Measurements from ENCODE around the gene MAD1L1.

MAD1L1 gene

GRCh38 chr7:2256306-2257045 is 23.7 kb upstream of the MAD1L1 start:
- no peak overlapping the region for H3K9ac ChIP-seq (ENCODE audit: insufficient read length)
- no peaks in the 10 kb centered on the region for H3K9me3 ChIP-seq (ENCODE audit: low read depth, low read length)
- TF ChIP-seq FOXP2 (optimal IDR thresholded peaks at IDR 0.05; ENCODE audit: control extremely low read depth, extremely low read length, insufficient read depth) (no peak), POLR2AphosphoS5 (IDR thresholded peaks at IDR 0.05; ENCODE audit: borderline replicate concordance, low read depth, low read length) (no peak), EZH2 (IDR thresholded peaks at IDR 0.05) (no peak)
- H3K4me3 ChIP-seq, result no peak overlapping the region
- no peak for DNase-seq (ENCODE audit: low read depth, low spot score)
- H3K27ac ChIP-seq, result no peak overlapping the region
- peaks cover 1% of the 10 kb centered on the region; the same call in 1 of the 2 replicates for H3K36me3 ChIP-seq (ENCODE audit: insufficient read depth, low read length)

- Histone ChIP-seq H3K9ac (ENCODE audit: insufficient read length) (no peak overlapping the region), H3K4me3 (no peak overlapping the region), H3K36me3 (ENCODE audit: insufficient read depth, low read length) (peaks cover 3% of the 10 kb centered on the region; the same call in 1 of the 2 replicates)
Measured at GRCh38 chr7:2255145-2256139, 22.7 kb upstream of the MAD1L1 start.

GRCh38 chr7:2254429-2255144 is 21.8 kb upstream of the MAD1L1 start:
- H3K9ac ChIP-seq (ENCODE audit: insufficient read length), result no peak overlapping the region
- no peak overlapping the region for H3K27ac ChIP-seq
- peaks cover 3% of the 10 kb centered on the region; the same call in 1 of the 2 replicates for H3K36me3 ChIP-seq (ENCODE audit: insufficient read depth, low read length)
- no peak for TF ChIP-seq FOXP2 (optimal IDR thresholded peaks at IDR 0.05; ENCODE audit: control extremely low read depth, extremely low read length, insufficient read depth)
- no peak for TF ChIP-seq EZH2 (IDR thresholded peaks at IDR 0.05)
- no peak for TF ChIP-seq POLR2AphosphoS5 (IDR thresholded peaks at IDR 0.05; ENCODE audit: borderline replicate concordance, low read depth, low read length)
- DNase-seq (ENCODE audit: low read depth, low spot score), result no peak
- H3K4me3 ChIP-seq, result no peak overlapping the region
- H3K9me3 ChIP-seq (ENCODE audit: low read depth, low read length), result no peaks in the 10 kb centered on the region

More at GRCh38 chr7:2255145-2256139, 22.7 kb upstream of the MAD1L1 start:
- Histone ChIP-seq H3K9me3 (ENCODE audit: low read depth, low read length) (no peaks in the 10 kb centered on the region), H3K27ac (no peak overlapping the region)
- TF ChIP-seq POLR2AphosphoS5 (IDR thresholded peaks at IDR 0.05; ENCODE audit: borderline replicate concordance, low read depth, low read length) (no peak), FOXP2 (optimal IDR thresholded peaks at IDR 0.05; ENCODE audit: control extremely low read depth, extremely low read length, insufficient read depth) (no peak), EZH2 (IDR thresholded peaks at IDR 0.05) (no peak)
- no peak for DNase-seq (ENCODE audit: low read depth, low spot score)

- Histone ChIP-seq H3K4me3 (no peak overlapping the region), H3K9me3 (ENCODE audit: low read depth, low read length) (no peaks in the 10 kb centered on the region)
- TF ChIP-seq FOXP2 (optimal IDR thresholded peaks at IDR 0.05; ENCODE audit: control extremely low read depth, extremely low read length, insufficient read depth) (no peak), POLR2AphosphoS5 (IDR thresholded peaks at IDR 0.05; ENCODE audit: borderline replicate concordance, low read depth, low read length) (no peak), EZH2 (IDR thresholded peaks at IDR 0.05) (no peak)
Measured at GRCh38 chr7:2253525-2254244, 20.9 kb upstream of the MAD1L1 start.

GRCh38 chr7:2253021-2253420 is 20.3 kb upstream of the MAD1L1 start:
- Histone ChIP-seq H3K27ac (no peak overlapping the region), H3K9me3 (ENCODE audit: low read depth, low read length) (no peaks in the 10 kb centered on the region), H3K9ac (ENCODE audit: insufficient read length) (no peak overlapping the region), H3K4me3 (no peak overlapping the region), H3K36me3 (ENCODE audit: insufficient read depth, low read length) (peaks cover 3% of the 10 kb centered on the region; the same call in 1 of the 2 replicates)
- DNase-seq (ENCODE audit: low read depth, low spot score), result no peak
- no peak for TF ChIP-seq POLR2AphosphoS5 (IDR thresholded peaks at IDR 0.05; ENCODE audit: borderline replicate concordance, low read depth, low read length)
- no peak for TF ChIP-seq FOXP2 (optimal IDR thresholded peaks at IDR 0.05; ENCODE audit: control extremely low read depth, extremely low read length, insufficient read depth)
- no peak for TF ChIP-seq EZH2 (IDR thresholded peaks at IDR 0.05)

More at GRCh38 chr7:2253525-2254244, 20.9 kb upstream of the MAD1L1 start:
- H3K36me3 ChIP-seq (ENCODE audit: insufficient read depth, low read length), result peaks cover 3% of the 10 kb centered on the region; the same call in 1 of the 2 replicates
- H3K9ac ChIP-seq (ENCODE audit: insufficient read length), result no peak overlapping the region
- no peak overlapping the region for H3K27ac ChIP-seq
- no peak for DNase-seq (ENCODE audit: low read depth, low spot score)

GRCh38 chr7:2251841-2252771 is 19.4 kb upstream of the MAD1L1 start:
- no peak for TF ChIP-seq FOXP2 (optimal IDR thresholded peaks at IDR 0.05; ENCODE audit: control extremely low read depth, extremely low read length, insufficient read depth)
- no peak for TF ChIP-seq EZH2 (IDR thresholded peaks at IDR 0.05)
- no peak for TF ChIP-seq POLR2AphosphoS5 (IDR thresholded peaks at IDR 0.05; ENCODE audit: borderline replicate concordance, low read depth, low read length)
- Histone ChIP-seq H3K9me3 (ENCODE audit: low read depth, low read length) (no peaks in the 10 kb centered on the region), H3K36me3 (ENCODE audit: insufficient read depth, low read length) (peaks cover 3% of the 10 kb centered on the region; the same call in 1 of the 2 replicates), H3K27ac (no peak overlapping the region), H3K4me3 (no peak overlapping the region), H3K9ac (ENCODE audit: insufficient read length) (no peak overlapping the region)
- no peak for DNase-seq (ENCODE audit: low read depth, low spot score)
